SK-N-MC (cell line): ENCODE results near the gene COPB2.

Experiments
- EZH2 ChIP-seq: fragments of 200-600 bp; sonication (generic); IDR thresholded peaks from one replicate; pipeline ENCODE4 v1.6.1; 2017; ENCODE audit warnings: antibody characterized with exemption
- FOXP2 ChIP-seq: optimal IDR thresholded peaks from 2 replicates; pipeline ENCODE3; 2011; ENCODE audit warnings: mild to moderate bottlenecking, moderate library complexity; ENCODE audit not compliant: insufficient read depth; ENCODE audit errors: extremely low read length, control extremely low read depth
- POLR2AphosphoS5 ChIP-seq: IDR thresholded peaks from 2 replicates; pipeline ENCODE4 v1.6.1; 2012; ENCODE audit warnings: mild to moderate bottlenecking, low read depth, low read length, borderline replicate concordance

GRCh38 chr3:139307601-139308555 lies 81.6 kb downstream of the COPB2 start:
- TF ChIP-seq POLR2AphosphoS5, result no peak
- no peak for TF ChIP-seq EZH2
- no peak for TF ChIP-seq FOXP2
